Heart right ventricle (tissue), 16 donors: Measurements from ENCODE around the gene NOCT. TPM values are rescaled to one million over a fixed set of nuclear protein-coding genes. Genes with fewer than 3 reads are reported as not detected.

Experiments
- ATAC-seq, 8 donors: fragments of 200-7000 bp; cut with Tn5 transposase; one replicate each; pipeline ENCODE4 v1.9.1; 2020; ENCODE audit warnings: mild to moderate bottlenecking in 8 of 8, moderate library complexity in 8 of 8, moderate number of reproducible peaks in 1 of 8
- DNase-seq, 2 donors: peaks; one replicate each; pipeline ENCODE4 v3.0.0-alpha.2; 2020
- H3K27ac ChIP-seq, 10 donors: fragments of 200-600 bp; sonication (generic) in 2 of 10; one replicate each; pipeline versions ENCODE4 v1.5.0 to v1.8.0; 2020 to 2022; ENCODE audit warnings: mild to moderate bottlenecking in 3 of 10
- H3K27me3 ChIP-seq, 7 donors: fragments of 200-600 bp; one replicate each; pipeline ENCODE4 v1.8.0; 2021 to 2022; ENCODE audit warnings: mild to moderate bottlenecking in 2 of 7
- H3K36me3 ChIP-seq, 9 donors: fragments of 200-600 bp; sonication (generic) in 1 of 9; one replicate each; pipeline versions ENCODE4 v1.5.0 to v1.8.0; 2020 to 2022; ENCODE audit warnings: mild to moderate bottlenecking in 2 of 9
- H3K4me1 ChIP-seq, 9 donors: fragments of 200-600 bp; sonication (generic) in 1 of 9; one replicate each; pipeline versions ENCODE4 v1.5.0 to v1.8.0; 2020 to 2022; ENCODE audit warnings: mild to moderate bottlenecking in 4 of 9
- H3K4me3 ChIP-seq, 10 donors: fragments of 200-600 bp; sonication (generic) in 2 of 10; one replicate each; pipeline versions ENCODE4 v1.5.0 to v1.8.0; 2020 to 2022; ENCODE audit warnings: mild to moderate bottlenecking in 7 of 10, moderate library complexity in 2 of 10
- H3K9me3 ChIP-seq, 11 donors: fragments of 200-600 bp in 10 of 11; sonication (generic) in 2 of 11; one replicate each; pipeline versions ENCODE4 v1.5.0 to v1.8.0; 2013 to 2022; ENCODE audit warnings: mild to moderate bottlenecking in 2 of 11, control low read depth in 1 of 11, moderate library complexity in 1 of 11
- WGBS, 2 donors: extraction: QIAGEN DNeasy Blood & Tissue Kit; methylation state at CpG; one replicate each; pipeline ENCODE4 v1.1.7; 2013; ENCODE audit warnings: inconsistent platforms in 1 of 2; 5-methylcytosine and 5-hydroxymethylcytosine counted together
- intact Hi-C, 10 donors: fragments of 100-400 bp; cut with DNase I; formaldehyde crosslinking; loops; one replicate each; pipeline versions ENCODE4 v1.11.1 to v1.14.2; 2022
- polyA plus RNA-seq, 2 donors: library from polyadenylated mRNA; stranded (reverse); fragments of 200-250 nt; gene quantifications; one replicate each; pipeline ENCODE4 v1.2.3, GENCODE V29; 2013
- total RNA-seq, 10 donors: library from RNA; stranded (reverse); fragmentation: NEBNext Ultra II Directional in 3 of 10; extraction: Animal tissue kit (Norgen Biotek cat#: 25700) in 3 of 10; gene quantifications; one replicate each; pipeline versions ENCODE4 v1.2.1 to v1.2.4, GENCODE V29; 2021 to 2023
- TF ChIP-seq, protein P1 (sequence below), 9 donors: fragments of 200-600 bp; sonication (generic) in 2 of 9; IDR thresholded peaks; one replicate each; pipeline versions ENCODE4 v1.5.0 to v1.8.0; 2021 to 2022; ENCODE audit warnings: antibody characterized with exemption in 9 of 9, mild to moderate bottlenecking in 5 of 9, moderate library complexity in 1 of 9
- donor health status: Arrhythmogenic right ventricular cardiomyopathy.
- donor health status: ischemic (EF 13 %, LVEDD 7.1; RV severe dilation, severe dysfunction).
- donor health status: healthy with polysubstance abuse.
- donor health status: DM: no; HTN: yes; CAD: no.
- donor health status: DM: no; HTN: no; CAD: no.
- donor health status: ischemic (EF 25% LVEDD 6.9; RV normal size, moderate dysfunction).
- donor health status: ischemic (EF 25% LVEDD 5.7; RV mildly dilated, moderate dysfunction).
- donor health status: healthy.
- donor health status: DM: yes; HTN: yes; CAD: no.
- donor health status: Ischemic cardiomyopathy.
- donor health status: ischemic (EF 35%, LVEDD 5.7; RV mildly dilated, moderate dysfunction).
- donor health status: nonischemic (EF 11% LVEDD 7.7; RV severe dilation, severe dysfunction).
- donor health status: DM: yes; HTN: yes; CAD: no.
- donor health status: PGD.
- donor health status: ischemic (EF 29% LVEDD 5.4; RV normal size, mild dysfunction).
- donor health status: nonischemic (EF 23%, LVEDD 6.1; RV moderate dilation, normal function).

NOCT gene
- total and polyA plus RNA-seq, 12 donors, result 2.4 to 16.5 (median 7.8) TPM

DNA sequence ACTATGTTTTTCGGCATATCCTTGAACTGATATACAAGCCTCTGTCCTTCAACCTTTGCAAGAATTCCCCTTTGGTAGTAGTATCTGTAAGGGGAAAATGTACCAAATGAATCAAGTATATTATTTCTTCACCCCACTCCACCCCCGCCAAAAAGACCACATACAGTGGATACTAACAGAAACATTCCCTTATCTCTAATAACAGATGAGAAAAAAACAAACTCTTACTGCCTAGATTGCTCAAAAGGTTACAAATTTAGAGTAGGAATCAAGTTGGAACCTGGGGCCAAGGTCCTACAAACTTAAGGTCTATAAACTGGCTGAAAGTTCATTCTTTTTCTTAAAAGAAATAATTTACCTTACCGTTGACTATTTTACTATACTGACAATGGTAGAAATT is 45.0 kb downstream of the NOCT start:
- no peaks in the 10 kb centered on the region for H3K9me3 ChIP-seq
- WGBS, 2 donors, result 97% methylated on average over 3 of the region's 3 CpGs
- intact Hi-C loops, result no loop called here
- H3K4me3 ChIP-seq, result no peak overlapping the region
- peaks cover 0 to 100% (median 60%) of the 10 kb centered on the region in 9 donors for H3K36me3 ChIP-seq
- peaks cover 0 to 25% (median 0%) of the 10 kb centered on the region in 9 donors for H3K4me1 ChIP-seq
- H3K27me3 ChIP-seq, result no peaks in the 10 kb centered on the region
- DNase-seq (no peak), ATAC-seq (no peak)
- TF ChIP-seq, protein P1, sequence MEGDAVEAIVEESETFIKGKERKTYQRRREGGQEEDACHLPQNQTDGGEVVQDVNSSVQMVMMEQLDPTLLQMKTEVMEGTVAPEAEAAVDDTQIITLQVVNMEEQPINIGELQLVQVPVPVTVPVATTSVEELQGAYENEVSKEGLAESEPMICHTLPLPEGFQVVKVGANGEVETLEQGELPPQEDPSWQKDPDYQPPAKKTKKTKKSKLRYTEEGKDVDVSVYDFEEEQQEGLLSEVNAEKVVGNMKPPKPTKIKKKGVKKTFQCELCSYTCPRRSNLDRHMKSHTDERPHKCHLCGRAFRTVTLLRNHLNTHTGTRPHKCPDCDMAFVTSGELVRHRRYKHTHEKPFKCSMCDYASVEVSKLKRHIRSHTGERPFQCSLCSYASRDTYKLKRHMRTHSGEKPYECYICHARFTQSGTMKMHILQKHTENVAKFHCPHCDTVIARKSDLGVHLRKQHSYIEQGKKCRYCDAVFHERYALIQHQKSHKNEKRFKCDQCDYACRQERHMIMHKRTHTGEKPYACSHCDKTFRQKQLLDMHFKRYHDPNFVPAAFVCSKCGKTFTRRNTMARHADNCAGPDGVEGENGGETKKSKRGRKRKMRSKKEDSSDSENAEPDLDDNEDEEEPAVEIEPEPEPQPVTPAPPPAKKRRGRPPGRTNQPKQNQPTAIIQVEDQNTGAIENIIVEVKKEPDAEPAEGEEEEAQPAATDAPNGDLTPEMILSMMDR (IDR thresholded peaks at IDR 0.05), result no peak
- H3K27ac ChIP-seq, result no peak overlapping the region

DNA sequence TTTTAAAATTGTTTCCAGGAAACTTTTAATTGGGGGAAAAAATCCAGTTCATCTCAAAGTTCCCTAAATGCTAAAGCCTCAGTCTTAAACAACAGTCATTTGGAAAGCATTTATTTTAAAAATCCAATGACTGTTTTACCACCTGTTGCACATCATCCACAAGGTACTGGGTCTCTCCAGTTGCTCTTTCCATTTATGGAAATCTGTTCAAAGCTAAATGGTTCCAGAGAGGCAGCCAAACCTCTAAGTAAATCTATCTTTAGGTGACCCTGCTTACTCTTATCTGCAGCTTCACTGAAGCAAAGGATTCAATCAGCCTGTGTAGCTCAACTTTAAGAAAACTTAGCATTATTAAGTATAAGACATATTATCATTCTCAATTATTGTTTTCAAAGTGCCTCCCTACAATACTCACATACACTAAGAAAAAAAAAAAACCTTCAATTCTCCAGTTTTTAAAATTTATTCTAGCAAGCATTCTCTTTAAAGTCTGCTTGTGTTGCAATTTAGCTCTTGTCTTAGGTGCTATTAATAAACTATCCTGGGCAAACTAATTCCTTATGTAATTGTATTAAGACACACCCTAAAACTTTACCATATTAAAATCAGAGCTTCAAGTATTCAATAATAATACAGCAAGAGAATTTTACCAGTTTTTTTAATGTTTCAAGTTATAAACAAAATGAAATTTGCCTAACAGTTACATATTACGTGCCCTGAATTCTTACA is 60.6 kb downstream of the NOCT start:
- Histone ChIP-seq H3K4me1 (peaks cover 4 to 85% (median 58%) of the 10 kb centered on the region in 9 donors), H3K27me3 (no peaks in the 10 kb centered on the region), H3K36me3 (peaks cover 0 to 37% (median 8%) of the 10 kb centered on the region in 9 donors), H3K4me3 (peak overlapping the region in 1 of 10 donors; percentile 4), H3K27ac (peak overlapping the region; percentile 29 to 82 (median 68)), H3K9me3 (no peaks in the 10 kb centered on the region)
- intact Hi-C loops, result no loop called here
- 64 to 72% methylated on average over 1 of the region's 1 CpG for WGBS, 2 donors
- TF ChIP-seq, protein P1 (IDR thresholded peaks at IDR 0.05), result no peak
- ATAC-seq, result peak; percentile 76 to 93 (median 89)
- no peak for DNase-seq

DNA sequence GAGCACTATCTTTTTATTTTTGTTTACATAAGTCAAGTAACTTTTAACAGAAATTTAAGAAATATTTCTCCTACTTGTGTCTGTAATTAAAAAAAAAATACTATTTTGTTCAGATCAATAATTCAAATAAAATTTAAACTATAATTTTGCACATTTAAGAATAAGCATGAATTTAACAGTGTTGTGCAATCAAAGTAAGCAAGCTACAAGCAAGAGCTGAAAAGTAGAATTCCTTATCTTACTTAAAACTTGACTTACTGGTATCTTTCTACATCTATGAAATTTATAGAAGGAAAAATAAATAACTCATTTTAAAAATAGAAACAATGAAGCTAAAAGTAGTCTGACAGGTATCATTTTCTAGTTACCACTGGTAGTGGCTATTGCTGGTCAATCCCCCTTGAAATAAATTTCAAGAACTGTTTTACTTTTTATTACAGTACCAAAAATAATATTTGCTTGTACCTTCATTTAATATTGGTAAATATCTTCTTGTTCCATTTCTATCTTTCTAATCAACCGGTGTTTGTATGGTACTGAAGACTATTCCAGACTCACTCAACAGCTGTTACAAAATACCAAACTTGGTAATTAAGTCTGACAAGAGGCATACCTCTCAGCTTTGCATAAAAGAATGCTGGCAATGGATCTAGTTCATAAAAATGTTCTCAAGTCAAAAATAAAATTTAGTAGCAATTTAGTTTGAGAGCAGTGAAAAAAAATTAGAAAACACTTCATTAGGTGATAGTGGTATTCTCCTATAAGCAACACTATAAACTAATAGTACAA is 62.2 kb downstream of the NOCT start:
- no peak overlapping the region for H3K4me3 ChIP-seq
- TF ChIP-seq, protein P1 (IDR thresholded peaks at IDR 0.05), result no peak
- peaks cover 6 to 93% (median 70%) of the 10 kb centered on the region in 9 donors for H3K4me1 ChIP-seq
- no peaks in the 10 kb centered on the region for H3K9me3 ChIP-seq
- WGBS, 2 donors, result 17 to 31% methylated on average over 1 of the region's 1 CpG
- ATAC-seq, result no peak
- peak overlapping the region in 9 of 10 donors; percentile 14 to 82 (median 69) for H3K27ac ChIP-seq
- peaks cover 0 to 21% (median 0%) of the 10 kb centered on the region in 9 donors for H3K36me3 ChIP-seq
- intact Hi-C loops, result no loop called here
- no peak for DNase-seq
- H3K27me3 ChIP-seq, result no peaks in the 10 kb centered on the region

DNA sequence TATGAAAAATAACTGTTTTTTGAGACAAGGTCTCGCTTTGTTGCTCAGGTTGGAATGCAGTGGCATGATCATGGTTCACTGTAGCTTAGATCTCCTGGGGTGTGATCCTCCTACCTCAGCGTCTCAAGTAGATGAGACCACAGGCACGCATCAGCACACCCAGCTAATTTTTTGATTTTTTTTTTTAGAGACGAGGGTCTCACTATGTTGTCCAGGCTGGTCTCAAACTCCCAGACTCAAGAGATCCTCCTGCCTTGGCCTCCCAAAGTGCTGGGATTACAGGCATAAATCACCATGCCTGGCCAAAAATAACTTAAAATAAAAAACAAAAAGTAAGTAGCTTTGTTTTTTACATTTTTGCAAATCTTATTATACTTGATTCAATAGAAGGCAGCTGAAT is 63.3 kb downstream of the NOCT start:
- 93 to 95% methylated on average over 4 of the region's 4 CpGs for WGBS, 2 donors
- H3K4me1 ChIP-seq, result peaks cover 6 to 84% (median 70%) of the 10 kb centered on the region in 9 donors
- H3K27me3 ChIP-seq, result no peaks in the 10 kb centered on the region
- TF ChIP-seq, protein P1 (IDR thresholded peaks at IDR 0.05), result no peak
- no peaks in the 10 kb centered on the region for H3K9me3 ChIP-seq
- ATAC-seq, result no peak
- H3K27ac ChIP-seq, result peak overlapping the region in 6 of 10 donors; percentile 12 to 94 (median 76)
- H3K4me3 ChIP-seq, result no peak overlapping the region
- intact Hi-C loops, result no loop called here
- no peak for DNase-seq
- peaks cover 0 to 10% (median 0%) of the 10 kb centered on the region in 9 donors for H3K36me3 ChIP-seq
